ENCODE results near the gene ZNF765.

GRCh38 chr19:53424968-53425597 is 30.1 kb downstream of the ZNF765 start:
- no peak for TF ChIP-seq POLR2A (IDR thresholded peaks at IDR 0.05; ENCODE audit: low read depth, low read length)
- no peak for TF ChIP-seq POLR2AphosphoS5 (IDR thresholded peaks at IDR 0.05; ENCODE audit: low read depth, low read length)
- TF ChIP-seq TAF1 (IDR thresholded peaks at IDR 0.05; ENCODE audit: low read depth, low read length) = no peak
- no peak for TF ChIP-seq SPI1 (IDR thresholded peaks at IDR 0.05; ENCODE audit: low read depth, low read length)
- no peak for TF ChIP-seq POU2F2 (IDR thresholded peaks at IDR 0.05; ENCODE audit: low read depth, low read length)
- TF ChIP-seq PAX5 (IDR thresholded peaks at IDR 0.05; ENCODE audit: insufficient read depth, low read length, severe bottlenecking) = no peak

Data from GM12891 (cell line).